Gastroesophageal sphincter (tissue), 3 donors: ENCODE results near the gene KCNS1.

Experiments
- CTCF ChIP-seq, 4 experiments: fragments of 200-600 bp in 2 of 4; fragments of 450-650 bp in 2 of 4; sonication (generic) in 1 of 4; IDR thresholded peaks; one replicate each; pipeline ENCODE4 v1.5.1; 2017 to 2019; ENCODE audit warnings: antibody characterized with exemption in 4 of 4, mild to moderate bottlenecking in 2 of 4, moderate library complexity in 2 of 4
- POLR2A ChIP-seq, 2 donors: fragments of 450-650 bp; IDR thresholded peaks; one replicate each; pipeline ENCODE4 v1.6.1; 2017; ENCODE audit warnings: antibody characterized with exemption in 2 of 2, mild to moderate bottlenecking in 2 of 2, moderate library complexity in 1 of 2

- TF ChIP-seq CTCF (IDR thresholded peaks at IDR 0.05) (no peak), POLR2A (IDR thresholded peaks at IDR 0.05) (no peak)
Observed at GRCh38 chr20:45069261-45069660, 31.7 kb downstream of the KCNS1 start.
